ENCODE data around the gene ZNF385D.
A peak's percentile ranks its signal among the peaks of the same experiment; 100 is the strongest.

The ZNF385D gene

GRCh38 chr3:21562243-21562642, 188.8 kb downstream of the ZNF385D start:
- H3K27me3 ChIP-seq (ENCODE audit: insufficient read depth, low read length), result no peaks in the 10 kb centered on the region
- no peak for DNase-seq

DNA sequence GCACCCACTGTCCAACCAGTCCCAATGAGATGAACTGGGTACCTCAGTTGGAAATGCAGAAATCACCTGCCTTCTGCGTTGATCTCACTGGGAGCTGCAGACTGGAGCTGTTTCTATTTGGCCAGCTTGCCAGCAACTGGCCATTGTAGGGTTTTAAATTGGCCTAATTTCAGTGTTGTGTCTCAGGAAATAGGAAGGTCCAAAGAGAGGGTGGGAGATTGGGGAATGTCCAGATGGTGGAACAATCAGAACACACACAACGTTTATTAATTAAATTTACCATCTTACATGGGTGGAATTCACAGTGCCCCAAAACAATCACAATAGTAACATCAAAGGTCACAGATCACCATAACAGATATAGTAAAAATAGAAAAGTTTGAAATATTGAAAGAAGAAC, 189.5 kb downstream of the ZNF385D start:
- H3K36me3 ChIP-seq (ENCODE audit: control insufficient read depth in 1 of 2, insufficient read depth in 2 of 2, low read length in 2 of 2), result no peaks in the 10 kb centered on the region
- no peak overlapping the region for H3K9ac ChIP-seq (ENCODE audit: low read length)
- H2AK5ac ChIP-seq (ENCODE audit: low read length), result no peak overlapping the region
- no peak overlapping the region for H3K4me2 ChIP-seq (ENCODE audit: low read length)
- H3K27ac ChIP-seq (ENCODE audit: low read depth, low read length), result no peak overlapping the region
- no peak overlapping the region for H3K14ac ChIP-seq (ENCODE audit: low read length)
- H2AFZ ChIP-seq (ENCODE audit: insufficient read depth, low read length, poor library complexity), result no peak overlapping the region
- no peak overlapping the region for H2BK120ac ChIP-seq (ENCODE audit: insufficient read depth, low read length, poor library complexity)
- no peak overlapping the region for H3K4me3 ChIP-seq (ENCODE audit: low read depth, low read length)
- no peaks in the 10 kb centered on the region for H3K79me2 ChIP-seq (ENCODE audit: control insufficient read depth, insufficient read depth, low read length, poor library complexity)
- WGBS (ENCODE audit: extremely low coverage, insufficient coverage, insufficient read length), result no CpG with 5 or more reads among the region's 2 CpGs
- H3K79me1 ChIP-seq (ENCODE audit: low read length), result no peaks in the 10 kb centered on the region
- H2BK5ac ChIP-seq (ENCODE audit: low read depth, low read length, poor library complexity), result no peak overlapping the region
- H3K4ac ChIP-seq (ENCODE audit: low read depth, low read length), result no peak overlapping the region
- no peaks in the 10 kb centered on the region for H3K9me3 ChIP-seq (ENCODE audit: insufficient read depth, low read depth, low read length)
- H4K12ac ChIP-seq (ENCODE audit: low read depth, low read length), result no peak overlapping the region
- H4K8ac ChIP-seq (ENCODE audit: low read depth, low read length), result no peak overlapping the region
- H3K4me1 ChIP-seq (ENCODE audit: control insufficient read depth in 1 of 2, insufficient read depth in 2 of 2, low read length in 2 of 2), result no peaks in the 10 kb centered on the region
- no peak overlapping the region for H4K91ac ChIP-seq (ENCODE audit: low read depth, low read length)
- H3K18ac ChIP-seq (ENCODE audit: low read length), result no peak overlapping the region
- H3K27me3 ChIP-seq (ENCODE audit: insufficient read depth, low read length), result no peaks in the 10 kb centered on the region
- DNase-seq, result no peak
- H3K23ac ChIP-seq (ENCODE audit: low read length), result no peak overlapping the region
- no peak overlapping the region for H2BK12ac ChIP-seq (ENCODE audit: low read length)

More at GRCh38 chr3:21562243-21562642, 188.8 kb downstream of the ZNF385D start:
- Histone ChIP-seq H3K27ac (ENCODE audit: low read depth, low read length) (no peak overlapping the region), H3K14ac (ENCODE audit: low read length) (no peak overlapping the region), H2AK5ac (ENCODE audit: low read length) (no peak overlapping the region), H4K91ac (ENCODE audit: low read depth, low read length) (no peak overlapping the region), H3K9ac (ENCODE audit: low read length) (no peak overlapping the region), H3K36me3 (ENCODE audit: control insufficient read depth in 1 of 2, insufficient read depth in 2 of 2, low read length in 2 of 2) (no peaks in the 10 kb centered on the region), H2AFZ (ENCODE audit: insufficient read depth, low read length, poor library complexity) (no peak overlapping the region), H4K12ac (ENCODE audit: low read depth, low read length) (no peak overlapping the region), H3K4me2 (ENCODE audit: low read length) (no peak overlapping the region), H3K4me1 (ENCODE audit: control insufficient read depth in 1 of 2, insufficient read depth in 2 of 2, low read length in 2 of 2) (no peaks in the 10 kb centered on the region), H2BK12ac (ENCODE audit: low read length) (no peak overlapping the region), H3K4ac (ENCODE audit: low read depth, low read length) (no peak overlapping the region), H4K8ac (ENCODE audit: low read depth, low read length) (no peak overlapping the region), H3K4me3 (ENCODE audit: low read depth, low read length) (no peak overlapping the region), H2BK120ac (ENCODE audit: insufficient read depth, low read length, poor library complexity) (no peak overlapping the region), H3K18ac (ENCODE audit: low read length) (no peak overlapping the region), H3K23ac (ENCODE audit: low read length) (no peak overlapping the region), H3K79me2 (ENCODE audit: control insufficient read depth, insufficient read depth, low read length, poor library complexity) (no peaks in the 10 kb centered on the region), H2BK5ac (ENCODE audit: low read depth, low read length, poor library complexity) (no peak overlapping the region), H3K9me3 (ENCODE audit: insufficient read depth, low read depth, low read length) (no peaks in the 10 kb centered on the region), H3K79me1 (ENCODE audit: low read length) (no peaks in the 10 kb centered on the region)

- Histone ChIP-seq H2AK5ac (ENCODE audit: low read length) (no peak overlapping the region), H4K8ac (ENCODE audit: low read depth, low read length) (no peak overlapping the region), H3K18ac (ENCODE audit: low read length) (no peak overlapping the region), H3K4me1 (ENCODE audit: control insufficient read depth in 1 of 2, insufficient read depth in 2 of 2, low read length in 2 of 2) (no peaks in the 10 kb centered on the region), H3K23ac (ENCODE audit: low read length) (no peak overlapping the region), H2BK120ac (ENCODE audit: insufficient read depth, low read length, poor library complexity) (no peak overlapping the region), H2BK5ac (ENCODE audit: low read depth, low read length, poor library complexity) (no peak overlapping the region), H4K12ac (ENCODE audit: low read depth, low read length) (no peak overlapping the region), H2BK12ac (ENCODE audit: low read length) (no peak overlapping the region), H3K36me3 (ENCODE audit: control insufficient read depth in 1 of 2, insufficient read depth in 2 of 2, low read length in 2 of 2) (no peaks in the 10 kb centered on the region), H3K79me1 (ENCODE audit: low read length) (no peaks in the 10 kb centered on the region), H3K14ac (ENCODE audit: low read length) (no peak overlapping the region), H3K27ac (ENCODE audit: low read depth, low read length) (no peak overlapping the region), H3K9ac (ENCODE audit: low read length) (no peak overlapping the region), H3K79me2 (ENCODE audit: control insufficient read depth, insufficient read depth, low read length, poor library complexity) (no peaks in the 10 kb centered on the region), H3K4me3 (ENCODE audit: low read depth, low read length) (no peak overlapping the region), H2AFZ (ENCODE audit: insufficient read depth, low read length, poor library complexity) (no peak overlapping the region), H4K91ac (ENCODE audit: low read depth, low read length) (no peak overlapping the region), H3K9me3 (ENCODE audit: insufficient read depth, low read depth, low read length) (no peaks in the 10 kb centered on the region), H3K4me2 (ENCODE audit: low read length) (no peak overlapping the region), H3K27me3 (ENCODE audit: insufficient read depth, low read length) (no peaks in the 10 kb centered on the region), H3K4ac (ENCODE audit: low read depth, low read length) (no peak overlapping the region)
- DNase-seq, result peak in 1 of 2 donors; percentile 31
- WGBS (ENCODE audit: extremely low coverage, insufficient coverage, insufficient read length), result no CpG with 5 or more reads among the region's 2 CpGs
Observed at GRCh38 chr3:21551019-21551418, 200.0 kb downstream of the ZNF385D start.

GRCh38 chr3:21544076-21544462, 206.9 kb downstream of the ZNF385D start:
- no peaks in the 10 kb centered on the region for H3K4me1 ChIP-seq (ENCODE audit: control insufficient read depth in 1 of 2, insufficient read depth in 2 of 2, low read length in 2 of 2)
- H3K79me1 ChIP-seq (ENCODE audit: low read length), result no peaks in the 10 kb centered on the region

More at GRCh38 chr3:21544076-21544462, 206.9 kb downstream of the ZNF385D start:
- WGBS (ENCODE audit: extremely low coverage, insufficient coverage, insufficient read length), result no CpG with 5 or more reads among the region's 4 CpGs
- Histone ChIP-seq H3K23ac (ENCODE audit: low read length) (no peak overlapping the region), H3K4me3 (ENCODE audit: low read depth, low read length) (no peak overlapping the region), H3K36me3 (ENCODE audit: control insufficient read depth in 1 of 2, insufficient read depth in 2 of 2, low read length in 2 of 2) (no peaks in the 10 kb centered on the region), H3K4me2 (ENCODE audit: low read length) (no peak overlapping the region), H2BK5ac (ENCODE audit: low read depth, low read length, poor library complexity) (no peak overlapping the region), H4K8ac (ENCODE audit: low read depth, low read length) (no peak overlapping the region), H2AK5ac (ENCODE audit: low read length) (no peak overlapping the region), H3K9ac (ENCODE audit: low read length) (no peak overlapping the region), H2AFZ (ENCODE audit: insufficient read depth, low read length, poor library complexity) (no peak overlapping the region), H3K27me3 (ENCODE audit: insufficient read depth, low read length) (no peaks in the 10 kb centered on the region), H3K18ac (ENCODE audit: low read length) (no peak overlapping the region), H3K79me2 (ENCODE audit: control insufficient read depth, insufficient read depth, low read length, poor library complexity) (no peaks in the 10 kb centered on the region), H3K4ac (ENCODE audit: low read depth, low read length) (no peak overlapping the region), H4K91ac (ENCODE audit: low read depth, low read length) (no peak overlapping the region), H3K14ac (ENCODE audit: low read length) (no peak overlapping the region), H3K27ac (ENCODE audit: low read depth, low read length) (no peak overlapping the region), H2BK120ac (ENCODE audit: insufficient read depth, low read length, poor library complexity) (no peak overlapping the region), H3K9me3 (ENCODE audit: insufficient read depth, low read depth, low read length) (no peaks in the 10 kb centered on the region), H4K12ac (ENCODE audit: low read depth, low read length) (no peak overlapping the region), H2BK12ac (ENCODE audit: low read length) (no peak overlapping the region)
- DNase-seq, result no peak
